Fibroblast of pulmonary artery (primary cell): ENCODE data around the gene SORD.
"Not testable (repeated sequence)": the region's sequence is repeated elsewhere in the genome, so short reads cannot be mapped to it uniquely, and the experiment has no call there.

ENCODE experiments used
- DNase-seq: peaks from one replicate; pipeline ENCODE4 v3.0.0-alpha.2; 2010; ENCODE audit warnings: low read depth
- H3K4me3 ChIP-seq: replicated peaks from 2 replicates; pipeline ENCODE4 v1.5.1; 2011; ENCODE audit warnings: low read depth, mild to moderate bottlenecking, control low read depth, low read length, moderate library complexity
- TF ChIP-seq, protein P1 (sequence below): IDR thresholded peaks from 2 replicates; pipeline ENCODE4 v1.5.1; 2011; ENCODE audit warnings: mild to moderate bottlenecking, control low read depth, low read length, inconsistent platforms; ENCODE audit errors: missing control alignments

SORD gene

DNA sequence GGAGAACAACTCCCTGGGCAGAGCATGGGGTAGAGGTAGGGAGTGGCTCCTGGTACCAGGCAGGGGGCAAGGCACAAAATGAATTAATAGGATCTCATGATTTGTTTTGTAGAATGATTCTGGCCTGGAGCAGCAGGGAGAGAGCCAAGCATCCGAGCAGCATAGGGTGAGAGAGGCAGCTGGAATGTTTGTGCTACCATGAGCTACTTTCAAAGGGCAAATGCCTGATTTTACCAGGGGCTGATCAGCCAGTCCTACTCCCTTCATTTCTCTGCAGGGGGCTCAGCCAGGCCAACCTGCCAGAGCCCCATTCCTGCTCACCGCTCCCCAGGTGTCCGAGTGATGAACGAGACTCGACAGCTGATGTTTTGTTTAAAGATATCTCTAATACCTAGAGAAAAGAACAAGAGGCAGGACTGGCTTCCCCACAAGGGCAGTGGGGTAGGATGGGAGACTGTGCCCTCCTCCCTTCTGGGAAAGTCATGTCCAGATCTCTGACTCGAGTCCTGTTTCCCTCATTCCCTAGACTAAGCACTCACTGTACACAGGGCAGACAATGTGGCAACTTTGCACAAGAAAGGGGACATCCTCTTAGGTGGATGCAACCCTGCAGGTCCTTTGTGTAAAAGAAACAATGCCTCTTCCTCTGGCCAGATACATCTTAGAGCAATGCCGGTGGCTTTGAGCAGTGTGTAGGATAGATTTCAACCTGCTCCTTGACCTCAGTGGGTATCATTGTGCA is 78.1 kb downstream of the SORD start:
- TF ChIP-seq, protein P1, sequence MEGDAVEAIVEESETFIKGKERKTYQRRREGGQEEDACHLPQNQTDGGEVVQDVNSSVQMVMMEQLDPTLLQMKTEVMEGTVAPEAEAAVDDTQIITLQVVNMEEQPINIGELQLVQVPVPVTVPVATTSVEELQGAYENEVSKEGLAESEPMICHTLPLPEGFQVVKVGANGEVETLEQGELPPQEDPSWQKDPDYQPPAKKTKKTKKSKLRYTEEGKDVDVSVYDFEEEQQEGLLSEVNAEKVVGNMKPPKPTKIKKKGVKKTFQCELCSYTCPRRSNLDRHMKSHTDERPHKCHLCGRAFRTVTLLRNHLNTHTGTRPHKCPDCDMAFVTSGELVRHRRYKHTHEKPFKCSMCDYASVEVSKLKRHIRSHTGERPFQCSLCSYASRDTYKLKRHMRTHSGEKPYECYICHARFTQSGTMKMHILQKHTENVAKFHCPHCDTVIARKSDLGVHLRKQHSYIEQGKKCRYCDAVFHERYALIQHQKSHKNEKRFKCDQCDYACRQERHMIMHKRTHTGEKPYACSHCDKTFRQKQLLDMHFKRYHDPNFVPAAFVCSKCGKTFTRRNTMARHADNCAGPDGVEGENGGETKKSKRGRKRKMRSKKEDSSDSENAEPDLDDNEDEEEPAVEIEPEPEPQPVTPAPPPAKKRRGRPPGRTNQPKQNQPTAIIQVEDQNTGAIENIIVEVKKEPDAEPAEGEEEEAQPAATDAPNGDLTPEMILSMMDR, result no peak
- no peak overlapping the region for H3K4me3 ChIP-seq
- DNase-seq, result no peak

DNA sequence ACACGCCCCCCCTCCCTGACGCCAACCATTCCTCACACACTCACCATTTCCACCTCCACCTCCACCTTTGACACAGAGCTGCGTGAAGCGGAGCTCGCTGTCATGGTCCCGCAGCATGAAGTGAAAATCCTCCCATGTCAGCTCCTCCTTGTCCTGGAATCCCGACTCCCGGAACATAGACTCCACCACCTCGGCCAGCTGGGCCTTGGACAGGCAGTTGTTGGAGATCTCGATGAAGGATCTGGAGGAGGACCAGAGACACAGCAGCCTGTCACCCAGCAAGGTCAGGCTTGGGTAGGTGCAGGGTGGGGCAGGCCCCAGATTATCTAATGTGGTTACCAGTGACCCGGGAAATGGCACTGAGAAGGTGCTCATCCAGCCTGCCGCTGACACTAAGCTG is 78.8 kb downstream of the SORD start:
- no peak overlapping the region for H3K4me3 ChIP-seq
- no peak for DNase-seq
- TF ChIP-seq, protein P1, result no peak

DNA sequence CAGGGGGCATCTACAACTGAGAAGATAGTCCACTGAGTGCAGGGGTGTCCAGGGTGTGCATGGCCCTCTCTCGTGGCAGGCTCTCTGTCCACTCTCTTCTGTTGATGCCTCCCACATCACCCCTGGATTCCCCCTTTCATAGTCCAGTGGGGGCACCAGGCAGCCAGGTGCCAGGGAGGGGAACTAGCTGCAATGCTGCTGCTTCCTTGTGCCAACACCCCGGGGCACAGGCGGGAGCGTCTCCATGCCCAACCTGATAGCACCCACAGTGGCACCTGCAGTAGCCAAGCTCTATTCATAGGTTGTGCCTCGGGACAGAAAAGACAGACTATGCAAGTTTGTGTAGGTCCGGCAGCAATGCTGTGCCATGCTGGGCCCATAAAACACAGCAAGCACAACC is 79.2 kb downstream of the SORD start:
- no peak overlapping the region for H3K4me3 ChIP-seq
- no peak for DNase-seq
- TF ChIP-seq, protein P1, result no peak

DNA sequence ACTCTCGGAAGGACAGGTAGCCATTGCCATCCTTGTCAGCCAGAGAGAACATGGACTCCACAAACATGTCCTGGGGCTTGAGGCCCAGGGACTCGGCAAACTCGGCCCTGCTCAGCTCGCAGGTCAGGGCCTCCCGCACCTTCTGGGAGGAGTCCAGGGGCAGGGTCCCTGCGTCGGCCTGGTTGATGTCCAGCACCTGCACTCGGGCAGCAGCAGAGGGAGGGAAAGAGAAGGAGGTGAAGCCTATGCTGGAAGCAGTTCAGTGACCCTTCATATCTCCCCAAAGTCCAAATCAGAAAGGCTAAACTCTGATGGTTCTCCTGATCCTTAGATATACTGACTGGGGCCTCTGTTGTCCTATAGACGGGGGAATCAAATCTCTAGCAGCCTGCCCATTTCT is 81.2 kb downstream of the SORD start:
- H3K4me3 ChIP-seq, DNase-seq: not testable (repeated sequence)

DNA sequence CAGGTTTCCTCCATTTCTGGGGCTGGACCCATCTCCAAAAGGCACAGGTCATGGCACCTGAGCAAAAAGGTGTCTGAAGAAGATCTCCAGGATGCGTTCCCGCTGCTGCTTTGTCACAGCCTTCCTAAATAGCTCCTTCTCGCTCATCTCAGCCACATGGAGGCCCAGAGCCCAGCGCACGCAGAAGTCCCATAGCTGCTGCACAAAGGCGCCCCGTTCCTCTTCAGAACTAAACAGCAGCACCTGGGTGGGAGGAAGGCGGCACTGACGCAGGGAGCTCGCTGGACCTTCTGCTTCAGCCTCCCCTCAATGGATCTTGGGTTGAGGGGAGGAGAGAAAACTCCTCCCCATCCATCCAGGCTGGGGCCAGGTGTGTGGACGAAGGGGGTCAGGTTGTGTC is 82.6 kb downstream of the SORD start:
- H3K4me3 ChIP-seq, result no peak overlapping the region
- TF ChIP-seq, protein P1, result no peak
- DNase-seq, result no peak

DNA sequence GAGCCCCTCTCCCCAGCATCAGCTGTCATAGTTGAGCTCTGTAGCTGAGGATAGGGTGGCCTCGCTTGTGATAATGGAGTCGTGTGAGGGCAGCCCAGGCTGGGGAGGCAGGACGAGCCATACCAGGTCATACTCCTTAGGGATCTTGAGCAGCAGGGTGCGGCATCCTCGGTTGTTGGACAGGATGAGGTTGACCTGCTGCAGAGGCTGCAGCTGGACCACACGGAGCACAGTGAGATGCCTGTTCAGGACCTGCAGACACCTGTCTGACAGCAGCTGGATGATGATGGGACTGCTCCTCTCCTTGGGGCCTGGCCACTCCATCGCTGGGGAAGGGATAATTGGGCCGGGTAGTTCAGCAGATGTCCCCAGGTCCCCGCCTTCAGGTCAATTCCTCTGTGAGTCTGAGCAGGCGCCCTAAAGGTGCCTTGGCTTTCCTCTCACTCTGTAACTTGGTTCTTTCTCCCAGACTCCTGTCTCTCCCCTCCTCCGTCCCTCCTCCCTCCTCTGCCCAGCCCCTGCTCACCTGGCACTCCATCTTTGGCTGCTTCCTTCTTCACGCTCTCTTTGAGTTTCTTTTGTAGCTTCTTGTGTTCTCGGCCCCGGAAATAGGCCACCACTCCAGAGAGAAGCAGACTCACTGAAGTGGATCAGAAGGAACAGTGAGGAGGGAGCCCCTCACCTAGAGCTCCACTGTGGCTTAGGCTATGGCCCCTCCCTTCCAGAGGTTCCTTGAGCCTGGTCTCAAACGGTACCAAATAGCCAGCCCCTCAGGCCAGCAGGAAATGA is 83.2 kb downstream of the SORD start:
- H3K4me3 ChIP-seq, result no peak overlapping the region
- DNase-seq, result no peak
- TF ChIP-seq, protein P1, result no peak

DNA sequence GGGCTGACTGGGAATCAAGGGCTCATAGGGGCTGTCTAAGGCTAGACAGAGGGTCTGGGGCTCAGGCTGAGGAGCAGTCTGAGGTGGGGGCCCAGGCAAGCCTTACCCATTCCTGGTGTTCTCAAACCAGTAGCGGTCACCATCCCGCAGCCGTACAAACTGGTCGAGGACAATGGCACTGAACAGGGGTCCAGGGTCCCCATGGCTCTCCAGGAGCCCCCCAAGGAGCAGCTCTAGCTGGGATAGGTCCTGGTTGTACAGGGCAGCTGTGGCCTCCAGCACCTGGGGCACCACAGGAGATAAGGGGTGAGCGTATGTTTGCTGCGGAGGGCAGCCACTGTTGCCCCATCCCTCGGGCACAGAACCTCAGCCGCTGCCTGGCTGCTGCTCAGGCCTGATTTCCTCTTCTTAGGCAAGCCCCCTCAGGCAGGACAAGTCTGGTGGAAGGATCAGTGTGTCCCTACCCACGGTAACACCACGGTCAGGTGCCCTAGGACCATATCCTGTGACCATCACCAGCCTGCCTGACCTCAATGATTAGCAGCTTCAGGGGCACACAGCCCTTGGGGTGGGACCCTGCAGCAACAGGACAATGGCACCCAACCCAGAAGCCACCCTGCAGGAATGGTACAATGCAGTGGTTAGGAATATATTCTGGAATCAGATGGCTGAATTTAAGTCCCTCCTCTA is 85.1 kb downstream of the SORD start:
- no peak for DNase-seq
- TF ChIP-seq, protein P1, result no peak
- no peak overlapping the region for H3K4me3 ChIP-seq
